IMR-90 (cell line): Measurements from ENCODE around the gene CSNK1G2. TPM values are rescaled to one million over a fixed set of nuclear protein-coding genes. Genes with fewer than 3 reads are reported as not detected.

Experiments used
- ATAC-seq: fragments of 200-7000 bp; cut with Tn5 transposase; 2 replicates; pipeline ENCODE4 v1.9.1; 2020; ENCODE audit warnings: low read depth, mild to moderate bottlenecking, moderate library complexity
- BruUV-seq: library from RNA; stranded (reverse); fragments of 400-500 nt; replicated peaks from 2 replicates; lab custom pipeline; 2021; lab: Mats Ljungman, UMichigan
- CTCF ChIA-PET: fragments of 300-600 bp; formaldehyde crosslinking; extraction: SDS; loops from one replicate; lab custom pipeline; 2021; ENCODE audit warnings: antibody characterized with exemption; lab: Yijun Ruan, JAX
- POLR2A ChIA-PET: fragments of 300-600 bp; sonication (Branson Sonifier 250); formaldehyde crosslinking; loops from one replicate; lab custom pipeline; 2022; ENCODE audit warnings: antibody characterized with exemption; ENCODE audit not compliant: unreplicated experiment; lab: Charles Lee
- DNase-seq: peaks from one replicate; pipeline ENCODE4 v3.0.0; 2013
- H2AFZ ChIP-seq: replicated peaks from 2 replicates; pipeline ENCODE3; 2013; ENCODE audit warnings: low read length, mild to moderate bottlenecking; ENCODE audit not compliant: poor library complexity
- H2AK5ac ChIP-seq: 2 replicates; pipeline ENCODE4 v1.6.1; 2013; ENCODE audit warnings: low read depth, low read length, inconsistent platforms
- H2AK9ac ChIP-seq: replicated peaks from 2 replicates; pipeline ENCODE3; 2013; ENCODE audit warnings: mild to moderate bottlenecking, low read depth, low read length, moderate library complexity; ENCODE audit not compliant: poor library complexity
- H2BK120ac ChIP-seq: 2 replicates; pipeline ENCODE4 v1.6.1; 2013; ENCODE audit warnings: low read depth, low read length, inconsistent platforms
- H2BK15ac ChIP-seq: 3 replicates; pipeline ENCODE4 v1.6.1; 2013; ENCODE audit warnings: low read depth, low read length, inconsistent platforms
- H2BK20ac ChIP-seq: 2 replicates; pipeline ENCODE4 v1.6.1; 2013; ENCODE audit warnings: low read depth, mild to moderate bottlenecking, inconsistent platforms, low read length, moderate library complexity
- H2BK5ac ChIP-seq: 2 replicates; pipeline ENCODE4 v1.6.1; 2013; ENCODE audit warnings: mild to moderate bottlenecking, low read depth, low read length, inconsistent platforms; ENCODE audit not compliant: poor library complexity, severe bottlenecking
- H3K14ac ChIP-seq: replicated peaks from 2 replicates; pipeline ENCODE4 v1.6.1; 2013; ENCODE audit warnings: low read depth, low read length, inconsistent platforms
- H3K18ac ChIP-seq: 2 replicates; pipeline ENCODE4 v1.6.1; 2013; ENCODE audit warnings: low read depth, low read length, control low read depth
- H3K23ac ChIP-seq: 2 replicates; pipeline ENCODE4 v1.6.1; 2013; ENCODE audit warnings: low read depth, low read length, inconsistent platforms
- H3K27ac ChIP-seq: 2 replicates; pipeline ENCODE4 v1.5.1; 2013; ENCODE audit warnings: mild to moderate bottlenecking, control low read depth, low read length; ENCODE audit not compliant: insufficient read depth
- H3K27me3 ChIP-seq: 2 replicates; pipeline ENCODE4 v1.6.1; 2013; ENCODE audit warnings: low read length; ENCODE audit not compliant: control insufficient read depth, insufficient read depth
- H3K36me3 ChIP-seq: 2 replicates; pipeline ENCODE4 v1.6.1; 2013; ENCODE audit warnings: low read length, mixed read lengths; ENCODE audit not compliant: control insufficient read depth, insufficient read depth
- H3K4ac ChIP-seq: 2 replicates; pipeline ENCODE4 v1.6.1; 2013; ENCODE audit warnings: low read depth, low read length, inconsistent platforms
- H3K4me1 ChIP-seq: 2 replicates; pipeline ENCODE4 v1.6.1; 2013; ENCODE audit warnings: low read length, mixed read lengths; ENCODE audit not compliant: control insufficient read depth, insufficient read depth
- H3K4me2 ChIP-seq: 2 replicates; pipeline ENCODE4 v1.6.1; 2013; ENCODE audit warnings: low read depth, mild to moderate bottlenecking, control low read depth, low read length, moderate library complexity
- H3K4me3 ChIP-seq: 2 replicates; pipeline ENCODE4 v1.5.1; 2013; ENCODE audit warnings: low read depth, mild to moderate bottlenecking, control low read depth, low read length, moderate library complexity; ENCODE audit not compliant: insufficient read depth
- H3K56ac ChIP-seq: 2 replicates; pipeline ENCODE4 v1.6.1; 2013; ENCODE audit warnings: low read length, inconsistent platforms; ENCODE audit not compliant: insufficient read depth; ENCODE audit errors: extremely low read depth
- H3K79me1 ChIP-seq, 2 experiments: 2 replicates each; pipeline ENCODE4 v1.6.1; 2013; ENCODE audit warnings: low read length in 2 of 2, inconsistent platforms in 1 of 2, low read depth in 1 of 2
- H3K9ac ChIP-seq: 2 replicates; pipeline ENCODE4 v1.6.1; 2013; ENCODE audit warnings: low read depth, low read length, control low read depth
- H3K9me1 ChIP-seq: 2 replicates; pipeline ENCODE4 v1.6.1; 2013; ENCODE audit warnings: low read length, inconsistent platforms; ENCODE audit not compliant: insufficient read depth
- H3K9me3 ChIP-seq: 2 replicates; pipeline ENCODE4 v1.6.1; 2013; ENCODE audit warnings: low read length; ENCODE audit not compliant: control insufficient read depth, insufficient read depth
- H4K20me1 ChIP-seq: 2 replicates; pipeline ENCODE4 v1.6.1; 2013; ENCODE audit warnings: low read length, inconsistent platforms; ENCODE audit not compliant: insufficient read depth
- H4K5ac ChIP-seq: 2 replicates; pipeline ENCODE4 v1.6.1; 2013; ENCODE audit warnings: mild to moderate bottlenecking, low read depth, low read length, control low read depth
- H4K8ac ChIP-seq, 2 experiments: 2 replicates each; pipeline ENCODE4 v1.6.1; 2013; ENCODE audit warnings: low read depth in 2 of 2, low read length in 2 of 2, control low read depth in 1 of 2, inconsistent platforms in 1 of 2
- H4K91ac ChIP-seq: 2 replicates; pipeline ENCODE4 v1.6.1; 2013; ENCODE audit warnings: low read depth, low read length, inconsistent platforms; ENCODE audit not compliant: insufficient read depth
- BHLHE40 ChIP-seq: fragments of 150-350 bp; IDR thresholded peaks from 2 replicates; pipeline ENCODE4 v1.6.1; 2016; ENCODE audit warnings: mild to moderate bottlenecking, low read depth, low read length
- CEBPB ChIP-seq: IDR thresholded peaks from 2 replicates; pipeline ENCODE4 v1.6.1; 2012; ENCODE audit warnings: low read depth, low read length, improper control_type of control experiment
- CHD1 ChIP-seq: IDR thresholded peaks from 2 replicates; pipeline ENCODE4 v1.6.1; 2012; ENCODE audit warnings: low read depth, low read length, improper control_type of control experiment
- CTCF ChIP-seq: conservative IDR thresholded peaks from 2 replicates; pipeline ENCODE4 v1.5.1; 2012; ENCODE audit warnings: mild to moderate bottlenecking, low read depth, low read length, improper control_type of control experiment
- ELK1 ChIP-seq: fragments of 150-350 bp; IDR thresholded peaks from 2 replicates; pipeline ENCODE4 v1.6.1; 2016; ENCODE audit warnings: low read depth, mild to moderate bottlenecking, low read length, moderate library complexity, borderline replicate concordance
- FOS ChIP-seq: fragments of 150-350 bp; IDR thresholded peaks from 2 replicates; pipeline ENCODE4 v1.6.1; 2016; ENCODE audit warnings: low read depth, low read length
- MAZ ChIP-seq: IDR thresholded peaks from 2 replicates; pipeline ENCODE4 v1.6.1; 2012; ENCODE audit warnings: low read depth, mild to moderate bottlenecking, low read length, improper control_type of control experiment, moderate library complexity, borderline replicate concordance
- MXI1 ChIP-seq: IDR thresholded peaks from 2 replicates; pipeline ENCODE4 v1.6.1; 2012; ENCODE audit warnings: low read depth, mild to moderate bottlenecking, low read length, moderate library complexity, borderline replicate concordance
- NFE2L2 ChIP-seq: fragments of 150-350 bp; IDR thresholded peaks from 2 replicates; pipeline ENCODE4 v1.6.1; 2016; ENCODE audit warnings: low read depth, mild to moderate bottlenecking, low read length
- WGBS, 2 experiments: methylation state at CpG; one replicate each; pipeline versions ENCODE4 v1.1.5 to v1.1.7; 2013; ENCODE audit warnings: missing lambda C conversion rate in 2 of 2; ENCODE audit not compliant: insufficient read length in 1 of 2; ENCODE audit errors: extremely low coverage in 2 of 2; 5-methylcytosine and 5-hydroxymethylcytosine counted together
- dilution Hi-C: fragments of 300-500 bp; cut with HindIII; formaldehyde crosslinking; loops from one replicate; pipeline ENCODE4 v1.14.3; 2018; ENCODE audit warnings: low sequenced_read_pairs; ENCODE audit not compliant: unreplicated experiment
- in situ Hi-C: fragments of 300-500 bp; cut with MboI; formaldehyde crosslinking; loops from 3 replicates; pipeline ENCODE4 v1.14.3; 2019; ENCODE audit warnings: low sequenced_read_pairs, inconsistent platforms, mixed read lengths
- intact Hi-C: fragments of 100-400 bp; cut with micrococcal nuclease; formaldehyde crosslinking; loops from 2 replicates; pipeline ENCODE4 v1.10.0; 2022
- polyA plus RNA-seq, 3 experiments: library from polyadenylated mRNA; depleted of rRNA; stranded (reverse); fragments of >200 nt; gene quantifications; 2 replicates each; pipeline ENCODE4 v1.2.3, GENCODE V29; 2012; ENCODE audit warnings: low replicate concordance in 1 of 3
- total RNA-seq: library from RNA; depleted of rRNA; stranded (reverse); fragments of >200 nt; gene quantifications from 2 replicates; pipeline ENCODE4 v1.2.3, GENCODE V29; 2012

CSNK1G2 gene
- total and polyA plus RNA-seq, 2 of the 4 experiments (the other 2 are of a cell fraction), result 38.0 to 96.3 TPM

DNA sequence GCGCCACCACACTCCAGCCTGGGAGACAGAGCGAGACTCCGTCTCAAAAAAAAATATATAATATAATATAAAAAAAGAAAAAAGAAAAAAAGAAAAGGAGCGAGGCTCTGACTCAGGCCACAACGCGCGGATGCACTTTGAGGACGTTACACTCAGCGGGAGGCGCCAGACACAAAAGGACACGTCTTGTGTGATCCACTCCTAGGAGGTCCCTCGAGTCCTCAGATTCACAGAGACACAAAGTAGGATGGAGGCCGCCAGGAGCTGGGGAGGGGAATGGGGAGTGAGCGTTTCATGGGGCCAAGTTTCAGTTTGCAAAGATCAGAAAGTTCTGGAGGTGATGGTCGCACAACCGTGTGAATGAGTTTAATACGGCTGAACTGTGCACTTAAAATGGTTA is 47.2 kb upstream of the CSNK1G2 start:
- Histone ChIP-seq H3K36me3 (no peaks in the 10 kb centered on the region), H3K27ac (no peak overlapping the region), H3K23ac (no peak overlapping the region), H2BK20ac (no peak overlapping the region), H3K9me3 (no peaks in the 10 kb centered on the region), H4K5ac (no peak overlapping the region), H2AFZ (peak overlapping the region; percentile 49), H3K79me1 (no peaks in the 10 kb centered on the region), H3K4ac (no peak overlapping the region), H2AK5ac (no peak overlapping the region), H3K56ac (no peak overlapping the region), H3K9me1 (no peaks in the 10 kb centered on the region), H4K91ac (no peak overlapping the region), H3K9ac (no peak overlapping the region), H2BK5ac (no peak overlapping the region), H3K18ac (no peak overlapping the region), H3K4me3 (no peak overlapping the region), H2BK15ac (no peak overlapping the region), H3K27me3 (no peaks in the 10 kb centered on the region), H2AK9ac (no peak overlapping the region), H4K20me1 (no peaks in the 10 kb centered on the region), H3K14ac (no peak overlapping the region), H2BK120ac (no peak overlapping the region), H3K4me2 (no peak overlapping the region), H4K8ac (no peak overlapping the region), H3K4me1 (peaks cover 5% of the 10 kb centered on the region)
- POLR2A ChIA-PET, result no interaction called here
- no peak for TF ChIP-seq BHLHE40
- no peak for TF ChIP-seq CEBPB
- no peak for TF ChIP-seq MAZ
- no peak for TF ChIP-seq MXI1
- TF ChIP-seq FOS, result no peak
- TF ChIP-seq CTCF, result no peak
- no peak for TF ChIP-seq ELK1
- no peak for TF ChIP-seq NFE2L2
- no peak for TF ChIP-seq CHD1
- WGBS, 2 experiments, result 84% methylated on average over 11 of the region's 17 CpGs; no CpG with 5 or more reads in 1 of the 2 experiments
- dilution Hi-C loops, result no loop called here
- intact Hi-C loops, result no loop called here
- DNase-seq, result no peak
- CTCF ChIA-PET, result no interaction called here
- in situ Hi-C loops, result no loop called here
- no peak for ATAC-seq
- no TSS peak for BruUV-seq
